ENCODE data around the gene TMEM98. TPM values are rescaled to one million over a fixed set of nuclear protein-coding genes. Genes with fewer than 3 reads are reported as not detected.
A peak's percentile ranks its signal among the peaks of the same experiment; 100 is the strongest.

Gene TMEM98
- total RNA-seq, 3 donors from 2014 or later, result 56.4 to 175 (median 85.9) TPM

GRCh38 chr17:32992321-32993033 is 64.5 kb downstream of the TMEM98 start:
- TF ChIP-seq CTCF (IDR thresholded peaks at IDR 0.05), result no peak
- DNase-seq, result no peak
- H3K36me3 ChIP-seq (ENCODE audit: low read depth), result no peaks in the 10 kb centered on the region
- H3K4me1 ChIP-seq (ENCODE audit: low read depth), result peaks cover 4% of the 10 kb centered on the region
- peak; percentile 20 for ATAC-seq
- intact Hi-C loops (cut with DNase I, micrococcal nuclease), result no loop called here
- H3K9me3 ChIP-seq, result no peaks in the 10 kb centered on the region
- H3K4me3 ChIP-seq, result no peak overlapping the region

GRCh38 chr17:32993977-32994376 is 66.0 kb downstream of the TMEM98 start:
- Histone ChIP-seq H3K9me3 (no peaks in the 10 kb centered on the region), H3K4me3 (no peak overlapping the region), H3K36me3 (ENCODE audit: low read depth) (no peaks in the 10 kb centered on the region), H3K4me1 (ENCODE audit: low read depth) (peaks cover 10% of the 10 kb centered on the region)
- TF ChIP-seq CTCF (IDR thresholded peaks at IDR 0.05), result no peak
- intact Hi-C loops (cut with DNase I, micrococcal nuclease), result no loop called here
- peak; percentile 39 for ATAC-seq
- DNase-seq, result peak in 1 of 3 donors; percentile 27

Other genes with a start within 250 kb of the TMEM98 start
- gene MYO1D, start 51.0 kb upstream of the TMEM98 start, total RNA-seq, result 100 to 1,000 TPM; 166 to 495 (median 256) TPM
- not detected for gene SPACA3, start 63.7 kb downstream of the TMEM98 start, total RNA-seq